Measurements from ENCODE around the gene MYH9. TPM values are rescaled to one million over a fixed set of nuclear protein-coding genes. Genes with fewer than 3 reads are reported as not detected.

Gene MYH9
- total and polyA plus RNA-seq, 2 donors (not counting 1 experiment from before 2014, with no cell fraction given), result 108 to 554 TPM

- Histone ChIP-seq H2AFZ (ENCODE audit: insufficient read depth, low read depth, low read length, poor library complexity, severe bottlenecking) (no peak overlapping the region), H3K9me3 (ENCODE audit: control extremely low read depth in 1 of 3, control insufficient read depth in 2 of 3, insufficient read depth in 1 of 3, low read length in 2 of 3) (no peaks in the 10 kb centered on the region), H4K20me1 (ENCODE audit: control insufficient read depth, insufficient read depth, low read length, poor library complexity, severe bottlenecking) (no peaks in the 10 kb centered on the region), H3K36me3 (replicated peaks in 1 of 2; ENCODE audit: control extremely low read depth in 1 of 2, control insufficient read depth in 1 of 2, extremely low read depth in 1 of 2, insufficient read depth in 2 of 2, low read length in 1 of 2) (no peaks in the 10 kb centered on the region), H3K9ac (ENCODE audit: low read length) (no peak overlapping the region), H3K27me3 (replicated peaks in 1 of 4; ENCODE audit: control extremely low read depth in 1 of 4, control insufficient read depth in 3 of 4, insufficient read depth in 4 of 4, low read length in 3 of 4) (no peaks in the 10 kb centered on the region), H3K4me1 (ENCODE audit: control insufficient read depth in 2 of 2, insufficient read depth in 2 of 2, low read length in 2 of 2) (peaks cover 25 to 39% of the 10 kb centered on the region in 2 donors), H3K4me2 (replicated peaks; ENCODE audit: low read depth, low read length, poor library complexity, severe bottlenecking) (no peak overlapping the region), H3K4me3 (ENCODE audit: control extremely low read depth in 1 of 5, extremely low read depth in 1 of 5, insufficient read depth in 1 of 5, low read depth in 2 of 5, low read length in 4 of 5) (no peak overlapping the region), H3K27ac (ENCODE audit: low read length in 2 of 2) (no peak overlapping the region), H3K79me2 (ENCODE audit: control insufficient read depth, insufficient read depth, low read length) (peaks cover 6% of the 10 kb centered on the region)
- Mint-ChIP-seq H3K4me3 (no peak overlapping the region), H3K4me1 (peaks cover 23% of the 10 kb centered on the region), H3K27me3 (no peaks in the 10 kb centered on the region), H3K27ac (peak overlapping the region; percentile 37), H3K9me3 (ENCODE audit: insufficient read depth) (no peaks in the 10 kb centered on the region)
- POLR2A ChIA-PET, result interaction anchor here (0.9 kb wide), 1 partner anchor 18 kb away, joined by 7 read pairs; no protein-coding TSS in a partner anchor
- ATAC-seq (ENCODE audit: low read depth) (no peak), DNase-seq (no peak)
- no peak for TF ChIP-seq EZH2 (IDR thresholded peaks at IDR 0.05; ENCODE audit: borderline replicate concordance, insufficient read depth, low read depth, low read length, poor library complexity, severe bottlenecking)
- no peak for TF ChIP-seq CTCF (IDR thresholded peaks at IDR 0.05)
- intact Hi-C loops (cut with micrococcal nuclease), result no loop called here
- WGBS (ENCODE audit: insufficient coverage), result 78% methylated on average over 10 of the region's 14 CpGs
- CTCF ChIA-PET, result interaction anchor here (1.0 kb wide), 1 partner anchor 20 kb away, joined by 3 read pairs; no protein-coding TSS in a partner anchor
These were observed 45.8 kb upstream of the MYH9 start for GRCh38 chr22:36433318-36434231.
